GM23338 (cell line): ENCODE results near the gene NPDC1. TPM values are rescaled to one million over a fixed set of nuclear protein-coding genes. Genes with fewer than 3 reads are reported as not detected.

Experiments
- ATAC-seq: fragments of 200-7000 bp; cut with Tn5 transposase; 3 replicates; pipeline ENCODE4 v1.9.1; 2020
- DNase-seq: peaks from one replicate; pipeline ENCODE4 v3.0.0-alpha.2; 2015; ENCODE audit warnings: low spot score
- H2AFZ ChIP-seq: fragments of 200-600 bp; sonication (generic); 2 replicates; pipeline ENCODE4 v1.8.0; 2016; ENCODE audit warnings: antibody characterized with exemption, mild to moderate bottlenecking, moderate library complexity
- H3F3A ChIP-seq: fragments of 200-600 bp; sonication (generic); replicated peaks from 2 replicates; pipeline ENCODE4 v1.8.0; 2017; ENCODE audit warnings: antibody characterized with exemption, mixed run types, low read depth
- H3K27ac ChIP-seq: fragments of 200-600 bp; sonication (generic); 2 replicates; pipeline ENCODE4 v1.6.1; 2016; ENCODE audit warnings: low read depth
- H3K27me3 ChIP-seq: fragments of 200-600 bp; sonication (generic); 2 replicates; pipeline ENCODE4 v1.8.0; 2016; ENCODE audit warnings: mild to moderate bottlenecking, mixed run types, moderate library complexity; ENCODE audit not compliant: insufficient read depth
- H3K36me3 ChIP-seq: fragments of 200-600 bp; sonication (generic); 2 replicates; pipeline ENCODE4 v1.8.0; 2016; ENCODE audit warnings: mild to moderate bottlenecking; ENCODE audit not compliant: insufficient read depth
- H3K4me1 ChIP-seq: fragments of 200-600 bp; sonication (generic); 2 replicates; pipeline ENCODE4 v1.8.0; 2016; ENCODE audit warnings: mild to moderate bottlenecking, moderate library complexity; ENCODE audit not compliant: insufficient read depth
- H3K4me2 ChIP-seq: fragments of 200-600 bp; sonication (generic); 2 replicates; pipeline ENCODE4 v1.7.1; 2017; ENCODE audit warnings: mixed run types
- H3K4me3 ChIP-seq: fragments of 200-600 bp; sonication (generic); 2 replicates; pipeline ENCODE4 v1.6.1; 2016; ENCODE audit warnings: mixed run types
- H3K79me2 ChIP-seq: fragments of 200-600 bp; sonication (generic); replicated peaks from 2 replicates; pipeline ENCODE4 v1.8.0; 2017; ENCODE audit warnings: mild to moderate bottlenecking; ENCODE audit not compliant: insufficient read depth
- H3K9me2 ChIP-seq: fragments of 200-600 bp; sonication (generic); 2 replicates; pipeline ENCODE4 v1.8.0; 2017; ENCODE audit not compliant: insufficient read depth
- H4K20me1 ChIP-seq: fragments of 200-600 bp; sonication (generic); replicated peaks from 2 replicates; pipeline ENCODE4 v1.8.0; 2017; ENCODE audit warnings: mild to moderate bottlenecking; ENCODE audit not compliant: insufficient read depth
- H3K27ac Mint-ChIP-seq: 2 replicates; pipeline ENCODE4 v1.8.0; 2020; ENCODE audit warnings: inconsistent platforms, mild to moderate bottlenecking, moderate library complexity, mixed read lengths
- H3K27me3 Mint-ChIP-seq: 3 replicates; pipeline ENCODE4 v1.8.0; 2022; ENCODE audit warnings: low read depth, mild to moderate bottlenecking, moderate library complexity, mixed read lengths, inconsistent platforms; ENCODE audit not compliant: insufficient read depth, poor library complexity
- H3K36me3 Mint-ChIP-seq: 3 replicates; pipeline ENCODE4 v1.8.0; 2021; ENCODE audit warnings: low read depth, mild to moderate bottlenecking, inconsistent platforms, moderate library complexity, mixed read lengths
- H3K4me1 Mint-ChIP-seq: 3 replicates; pipeline ENCODE4 v1.8.0; 2020; ENCODE audit warnings: mild to moderate bottlenecking, inconsistent platforms, mixed read lengths
- H3K4me3 Mint-ChIP-seq: 3 replicates; pipeline ENCODE4 v1.8.0; 2021; ENCODE audit warnings: moderate library complexity, mild to moderate bottlenecking, inconsistent platforms, mixed read lengths
- H3K9me3 Mint-ChIP-seq: 3 replicates; pipeline ENCODE4 v1.8.0; 2020; ENCODE audit warnings: moderate library complexity, mild to moderate bottlenecking, inconsistent platforms, mixed read lengths
- CREB1 ChIP-seq: fragments of 250-450 bp; sonication (Bioruptor Pico); IDR thresholded peaks from 2 replicates; pipeline ENCODE4 v1.5.0; 2020; ENCODE audit warnings: low read depth, mild to moderate bottlenecking, moderate library complexity
- ETS1 ChIP-seq: IDR thresholded peaks from 2 replicates; pipeline ENCODE4 v1.6.1; 2016; ENCODE audit warnings: antibody characterized with exemption
- POLR2AphosphoS5 ChIP-seq: IDR thresholded peaks from 2 replicates; pipeline ENCODE4 v1.6.1; 2016; ENCODE audit warnings: antibody characterized with exemption, low read depth
- ZNF114 ChIP-seq: fragments of 250-450 bp; sonication (Bioruptor Pico); IDR thresholded peaks from 2 replicates; pipeline ENCODE4 v1.5.0; 2020; ENCODE audit warnings: mild to moderate bottlenecking, moderate library complexity
- ZNF331 ChIP-seq: fragments of 250-450 bp; sonication (Bioruptor Pico); IDR thresholded peaks from 2 replicates; pipeline ENCODE4 v1.5.0; 2020; ENCODE audit warnings: low read depth, mild to moderate bottlenecking, moderate library complexity
- ZNF462 ChIP-seq: fragments of 250-450 bp; sonication (Bioruptor Pico); IDR thresholded peaks from 2 replicates; pipeline ENCODE4 v1.5.0; 2020; ENCODE audit warnings: mild to moderate bottlenecking, moderate library complexity
- polyA plus RNA-seq: library from polyadenylated mRNA; unstranded; fragments of >200 nt; fragmentation: Nextera tagmentation; extraction: Ambion mirVana; gene quantifications from 2 replicates; pipeline ENCODE4 v1.2.1, GENCODE V29; 2016
- total RNA-seq: library from RNA; depleted of rRNA; stranded (reverse); fragments of >200 nt; shearing (Covaris generic); gene quantifications from 2 replicates; pipeline ENCODE4 v1.2.3, GENCODE V29; 2014

NPDC1 gene
- total and polyA plus RNA-seq, 2 experiments from 2014 or later = 34.3 to 35.5 TPM

GRCh38 chr9:137070201-137070905, 24.4 kb upstream of the NPDC1 start, which contains the start of gene SAPCD2 (continued):
- TF ChIP-seq ZNF462 (CRISPR knock-in tag) = no peak
- no peak for TF ChIP-seq CREB1
- peak; percentile 67 for TF ChIP-seq POLR2AphosphoS5
- no peak for TF ChIP-seq ZNF331 (CRISPR knock-in tag)
- TF ChIP-seq ZNF114 = no peak

- peak; percentile 25 for ATAC-seq
- no peak overlapping the region for H3K27ac Mint-ChIP-seq
- H3K4me3 Mint-ChIP-seq = peak overlapping the region; percentile 66; the same call in 2 of the 3 replicates
- peak; percentile 60 for DNase-seq
- H3K36me3 Mint-ChIP-seq = no peaks in the 10 kb centered on the region; the same call in 1 of the 3 replicates
- peaks cover 11% of the 10 kb centered on the region; the same call in 1 of the 2 replicates for H4K20me1 ChIP-seq
- H3K36me3 ChIP-seq = no peaks in the 10 kb centered on the region; the same call in 1 of the 2 replicates
- peaks cover 14% of the 10 kb centered on the region for H3K27me3 Mint-ChIP-seq
- H3K4me2 ChIP-seq = peak overlapping the region; percentile 85
- no peak overlapping the region for H3K27ac ChIP-seq
- H3F3A ChIP-seq = peaks cover 19% of the 10 kb centered on the region; the same call in 1 of the 2 replicates
- peaks cover 17% of the 10 kb centered on the region for H3K4me1 Mint-ChIP-seq
- 0 out of 2 replicates have a peak, but pooled peaks cover 8% of the 10 kb centered on the region for H3K27me3 ChIP-seq
- H3K4me1 ChIP-seq = peaks cover 18% of the 10 kb centered on the region; the same call in 1 of the 2 replicates
- H3K4me3 ChIP-seq = peak overlapping the region; percentile 71
- no peak overlapping the region for H2AFZ ChIP-seq
- no peaks in the 10 kb centered on the region for H3K9me2 ChIP-seq
- peaks cover 10% of the 10 kb centered on the region; the same call in 1 of the 2 replicates for H3K79me2 ChIP-seq
- no peaks in the 10 kb centered on the region; the same call in 2 of the 3 replicates for H3K9me3 Mint-ChIP-seq
- TF ChIP-seq ZNF462 (CRISPR knock-in tag) = no peak
- no peak for TF ChIP-seq ETS1
- no peak for TF ChIP-seq ZNF114
These were observed 23.6 kb upstream of the NPDC1 start for GRCh38 chr9:137069508-137070091.
